ENCODE measurements around the gene RGS7. TPM values are rescaled to one million over a fixed set of nuclear protein-coding genes. Genes with fewer than 3 reads are reported as not detected.

Gene RGS7
- total RNA-seq, 2 experiments from 2014 or later = not detected

- CTCF ChIA-PET = no interaction called here
- POLR2A ChIA-PET = no interaction called here
Measured at GRCh38 chr1:240878631-240879030, 478.4 kb downstream of the RGS7 start.

DNA sequence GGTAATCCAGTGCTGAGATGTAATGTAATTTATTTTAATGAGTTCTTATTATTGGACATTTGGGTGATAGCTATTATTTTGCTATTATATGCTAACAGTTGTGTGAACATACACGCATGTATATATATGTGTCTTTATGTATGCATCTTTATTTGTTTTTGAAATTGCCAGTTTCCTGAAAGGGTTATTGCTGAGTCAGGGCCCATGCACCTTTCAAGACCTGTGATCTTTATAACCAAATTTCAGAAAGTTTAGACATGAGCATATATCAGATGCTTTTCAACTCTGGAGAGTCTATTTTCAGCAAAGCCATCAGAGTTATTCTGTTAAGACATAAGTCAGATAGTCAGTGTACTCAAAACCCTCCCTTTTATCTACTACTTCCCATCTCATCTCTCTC lies 479.4 kb downstream of the RGS7 start:
- POLR2A ChIA-PET = no interaction called here
- CTCF ChIA-PET = no interaction called here

- ChIA-PET POLR2A (no interaction called here), CTCF (no interaction called here)
Measured at GRCh38 chr1:240876071-240876470, 480.9 kb downstream of the RGS7 start.

GRCh38 chr1:240869071-240869470 lies 487.9 kb downstream of the RGS7 start:
- ChIA-PET CTCF (no interaction called here), POLR2A (no interaction called here)

DNA sequence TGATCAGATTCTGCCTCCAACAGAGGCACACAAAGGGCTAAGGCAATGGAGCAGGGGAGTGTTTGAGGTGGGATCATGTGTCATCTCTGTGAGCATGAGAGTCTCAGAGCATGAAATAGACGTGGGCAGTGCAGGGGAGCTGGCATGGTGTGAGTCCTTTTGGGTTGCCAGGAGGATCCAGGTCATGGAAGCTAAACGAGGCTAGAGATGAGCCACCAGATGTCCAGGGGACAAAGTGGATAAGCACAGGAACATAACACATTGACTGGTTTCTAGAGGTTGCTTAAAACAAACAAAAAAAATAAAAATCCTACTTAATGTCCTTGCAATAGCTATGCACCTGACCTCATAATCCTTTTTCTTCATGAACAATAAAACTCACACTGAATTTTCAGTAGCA lies 490.3 kb downstream of the RGS7 start:
- CTCF ChIA-PET = no interaction called here
- POLR2A ChIA-PET = no interaction called here

DNA sequence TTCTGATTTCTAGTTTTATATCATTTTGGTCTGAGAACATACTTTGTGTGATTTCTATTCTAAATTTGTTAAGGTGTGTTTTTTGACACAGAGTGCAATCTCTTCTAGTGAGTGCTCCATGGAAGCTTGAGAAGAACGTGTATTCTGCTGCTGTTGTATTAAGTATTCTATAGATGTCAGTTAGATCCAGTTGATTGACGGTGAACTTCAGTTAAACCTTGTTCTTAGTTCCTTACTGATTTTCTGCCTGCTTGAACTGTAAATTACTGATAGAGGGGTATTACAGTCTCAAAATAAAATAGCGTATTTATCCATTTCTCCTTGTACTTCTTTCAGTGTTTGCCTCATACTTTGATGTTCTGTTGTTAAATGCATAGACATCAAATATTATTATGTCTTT lies 497.0 kb downstream of the RGS7 start:
- ChIA-PET CTCF (no interaction called here), POLR2A (no interaction called here)

GRCh38 chr1:240854367-240854766 lies 502.6 kb downstream of the RGS7 start:
- POLR2A ChIA-PET = no interaction called here
- CTCF ChIA-PET = no interaction called here

GRCh38 chr1:240847325-240847724 lies 509.7 kb downstream of the RGS7 start:
- ChIA-PET POLR2A (no interaction called here), CTCF (no interaction called here)

DNA sequence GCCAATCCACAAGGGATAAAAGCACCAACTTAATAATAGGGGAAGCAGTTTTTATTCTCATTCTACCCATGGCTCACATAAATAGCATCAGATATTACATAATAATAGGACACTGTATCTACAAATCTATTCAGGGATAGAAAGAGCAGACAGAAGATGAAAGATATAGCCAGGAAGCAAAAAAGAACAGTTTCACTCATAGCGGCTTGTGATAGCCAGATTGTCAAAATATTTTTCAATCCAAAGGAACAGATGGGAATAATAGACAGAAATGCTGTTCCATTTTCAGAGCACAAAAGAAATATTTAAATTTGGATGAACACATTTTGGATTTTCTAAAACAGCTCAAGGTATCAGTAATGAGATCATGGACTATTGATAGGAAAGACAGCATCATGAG lies 512.5 kb downstream of the RGS7 start:
- ChIA-PET POLR2A (no interaction called here), CTCF (no interaction called here)

DNA sequence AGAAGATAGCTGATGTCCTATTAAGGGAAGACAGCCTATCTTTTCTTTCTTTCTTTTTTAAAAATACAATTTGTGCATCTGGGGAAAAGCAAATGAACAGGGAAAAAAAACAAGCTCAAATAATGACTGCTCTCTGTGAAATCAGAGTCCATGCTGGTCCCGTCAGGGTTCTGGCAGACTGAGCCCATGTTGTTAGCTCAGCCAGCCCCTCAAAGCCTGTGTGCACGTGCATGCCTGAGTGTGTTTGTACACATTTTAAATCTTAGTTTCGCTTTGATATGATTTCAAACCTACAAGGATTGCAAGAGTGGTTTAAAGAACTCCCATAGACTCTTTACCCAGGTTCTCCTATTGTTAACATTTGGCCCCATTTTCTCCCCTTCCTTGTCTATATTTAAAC lies 513.2 kb downstream of the RGS7 start:
- ChIA-PET CTCF (no interaction called here), POLR2A (no interaction called here)

DNA sequence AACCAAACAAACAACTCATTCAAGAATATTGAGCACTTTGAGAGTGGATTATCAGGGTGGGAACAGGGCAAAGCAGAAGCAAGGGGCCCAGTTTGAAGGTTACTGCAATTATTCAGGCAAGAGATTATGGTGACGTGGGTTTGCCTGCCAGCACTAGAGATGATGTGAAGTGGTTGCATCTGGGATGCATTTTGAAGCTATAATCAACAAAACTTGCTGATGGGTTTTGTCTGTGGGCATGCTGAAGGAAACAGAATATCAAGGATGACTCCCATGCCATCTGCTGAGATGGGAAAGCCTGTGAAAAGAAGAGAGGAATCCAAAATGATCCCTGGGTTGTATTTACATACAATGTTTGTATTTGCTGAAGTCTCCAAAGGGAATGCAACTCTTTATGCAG lies 520.7 kb downstream of the RGS7 start:
- CTCF ChIA-PET = no interaction called here
- POLR2A ChIA-PET = no interaction called here

DNA sequence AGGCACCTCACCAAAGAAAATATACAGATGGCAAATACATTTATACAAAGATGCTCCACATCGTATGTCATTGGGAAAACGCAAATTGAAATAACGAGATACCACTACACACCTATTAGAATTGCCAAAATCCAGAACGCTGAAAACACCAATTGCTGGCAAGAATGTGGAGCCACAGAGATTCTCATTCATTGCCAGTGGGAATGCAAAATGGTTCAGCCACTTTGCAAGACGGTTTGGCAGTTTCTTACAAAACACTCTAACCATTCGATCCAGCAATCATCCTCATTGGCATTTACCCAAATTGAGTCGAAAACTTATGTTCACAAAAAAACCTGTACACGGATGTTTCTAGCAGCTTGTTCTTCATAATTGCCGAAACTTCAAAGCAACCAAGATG lies 521.7 kb downstream of the RGS7 start:
- ChIA-PET POLR2A (no interaction called here), CTCF (no interaction called here)

DNA sequence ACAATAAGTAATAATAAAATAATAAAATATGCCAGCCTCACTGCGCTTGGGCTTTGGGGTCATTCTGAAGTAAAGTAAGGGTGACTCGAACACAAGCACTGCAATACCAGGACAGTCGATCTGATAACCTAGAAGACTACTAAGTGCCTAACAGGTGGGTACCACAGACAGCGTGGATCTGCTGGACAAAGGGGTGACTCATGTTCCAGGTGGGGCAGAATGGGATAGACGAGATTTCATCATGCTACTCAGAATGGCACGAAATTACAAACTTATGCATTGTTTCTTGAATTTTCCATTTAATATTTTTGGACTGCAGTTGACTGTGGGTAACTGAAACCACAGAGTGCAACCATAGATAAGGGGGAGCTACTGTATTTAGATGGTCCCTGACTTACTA lies 523.9 kb downstream of the RGS7 start:
- CTCF ChIA-PET = no interaction called here
- POLR2A ChIA-PET = no interaction called here

- ChIA-PET CTCF (no interaction called here), POLR2A (no interaction called here)
Measured at GRCh38 chr1:240831922-240832321, 525.1 kb downstream of the RGS7 start.

- ChIA-PET POLR2A (no interaction called here), CTCF (no interaction called here)
Measured at GRCh38 chr1:240831191-240831631, 525.8 kb downstream of the RGS7 start.

- ChIA-PET CTCF (no interaction called here), POLR2A (no interaction called here)
Measured at GRCh38 chr1:240829487-240829886, 527.5 kb downstream of the RGS7 start.

DNA sequence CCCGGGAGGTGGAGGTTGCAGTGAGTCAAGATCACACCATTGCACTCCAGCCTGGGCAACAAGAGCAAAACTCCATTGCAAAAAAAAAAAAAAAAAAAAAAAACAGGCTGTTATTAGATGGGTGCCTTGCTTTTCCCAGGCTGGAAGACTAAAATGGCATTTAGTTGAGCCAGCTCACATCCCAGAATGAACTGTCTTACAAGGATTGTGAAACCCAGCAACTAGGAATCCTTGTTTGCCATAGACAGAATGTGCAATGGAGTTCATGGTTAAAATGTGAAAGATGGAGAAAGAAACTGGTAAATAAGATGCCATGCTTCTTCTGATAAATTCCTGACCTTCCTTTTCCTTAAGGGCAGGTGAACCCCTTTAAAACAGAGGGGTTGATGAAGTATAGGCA lies 529.2 kb downstream of the RGS7 start:
- POLR2A ChIA-PET = no interaction called here
- CTCF ChIA-PET = no interaction called here

DNA sequence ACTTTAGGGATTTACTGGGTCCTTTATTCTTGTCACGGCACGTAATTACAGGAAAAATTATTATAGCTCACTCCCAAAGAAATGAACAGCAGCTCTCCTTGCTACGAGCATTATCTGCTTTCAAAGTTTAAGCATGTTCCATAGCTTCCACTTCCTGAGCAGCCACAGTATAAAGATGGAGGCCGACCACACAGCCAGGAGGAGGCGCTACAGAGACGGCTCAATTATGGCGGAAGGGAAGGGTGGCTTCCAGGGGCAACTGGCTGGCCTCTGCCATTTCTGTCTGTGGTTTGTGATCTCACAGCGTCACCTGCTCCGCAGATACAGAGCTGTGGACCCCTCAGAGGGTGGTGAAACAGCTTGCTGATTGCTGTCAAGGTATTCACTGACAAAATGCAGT lies 532.8 kb downstream of the RGS7 start:
- CTCF ChIA-PET = no interaction called here

DNA sequence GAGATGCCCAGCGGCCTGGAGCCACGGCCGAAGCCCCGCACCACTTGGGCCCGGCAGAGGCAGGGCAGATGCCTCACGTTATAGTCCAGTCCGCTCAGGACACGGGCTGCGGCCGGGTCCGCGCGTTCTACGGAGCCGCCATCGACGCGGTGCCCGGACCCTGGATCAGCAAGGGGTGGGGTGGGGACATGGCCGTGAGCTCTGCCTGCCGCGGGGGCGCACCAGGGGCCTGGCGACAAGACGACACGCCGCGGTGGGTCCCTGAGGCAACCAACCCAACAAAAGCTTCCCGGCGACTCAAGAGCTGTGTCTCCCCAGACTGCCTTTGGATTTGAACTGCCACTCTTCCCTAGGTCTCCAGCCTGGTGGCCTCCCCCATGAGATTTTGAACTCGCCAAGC lies 533.6 kb downstream of the RGS7 start:
- CTCF ChIA-PET = no interaction called here

More for the DNA sequence above, 532.8 kb downstream of the RGS7 start:
- POLR2A ChIA-PET = no interaction called here

DNA sequence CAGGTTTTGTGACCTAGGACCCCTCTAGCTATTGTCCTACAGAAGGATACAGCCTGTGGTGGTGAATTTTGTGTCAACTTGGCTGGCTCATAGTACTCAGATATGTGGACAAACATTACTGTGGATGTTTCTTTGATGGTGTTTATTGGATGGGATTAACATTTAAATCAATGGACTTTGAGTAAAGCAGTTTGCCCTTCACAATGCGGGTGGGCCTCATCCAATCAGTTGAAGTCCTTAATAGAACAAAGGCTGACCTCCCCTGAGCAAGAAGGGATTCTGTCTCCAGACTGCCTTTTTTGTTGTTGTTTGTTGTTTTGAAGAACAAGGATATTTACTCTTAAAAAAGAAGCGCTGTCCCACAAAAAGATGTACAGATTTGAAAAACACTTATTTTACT lies 535.1 kb downstream of the RGS7 start:
- ChIA-PET CTCF (no interaction called here), POLR2A (no interaction called here)

More for the DNA sequence above, 533.6 kb downstream of the RGS7 start:
- POLR2A ChIA-PET = interaction anchor here (0.6 kb wide), 1 partner anchor 923 kb away, joined by 4 read pairs; no protein-coding TSS in a partner anchor

GRCh38 chr1:240820816-240821215 lies 536.2 kb downstream of the RGS7 start:
- ChIA-PET POLR2A (no interaction called here), CTCF (no interaction called here)

GRCh38 chr1:240816472-240816871 lies 540.5 kb downstream of the RGS7 start:
- CTCF ChIA-PET = no interaction called here
- POLR2A ChIA-PET = no interaction called here

- POLR2A ChIA-PET = no interaction called here
- CTCF ChIA-PET = no interaction called here
Measured at GRCh38 chr1:240813720-240814119, 543.3 kb downstream of the RGS7 start.
